ENCODE measurements around the gene ENTPD6.

ENTPD6 gene

GRCh38 chr20:25254986-25255680, 59.6 kb downstream of the ENTPD6 start:
- no peak overlapping the region for H3K9ac ChIP-seq (ENCODE audit: low read length)
- peak overlapping the region; percentile 95 for H2AK5ac ChIP-seq (ENCODE audit: low read length, severe bottlenecking)
- H2BK12ac ChIP-seq (ENCODE audit: low read length in 2 of 2) = peak overlapping the region; percentile 2 to 21
- peak overlapping the region; percentile 6 for H3K27ac ChIP-seq (ENCODE audit: low read length, poor library complexity, severe bottlenecking)
- H3K23ac ChIP-seq (ENCODE audit: low read length in 2 of 2) = no peak overlapping the region
- H3K14ac ChIP-seq (ENCODE audit: low read length in 2 of 2) = peak overlapping the region in 1 of 2 experiments; percentile 44
- DNase-seq = no peak
- H2BK5ac ChIP-seq (ENCODE audit: low read depth, low read length, poor library complexity, severe bottlenecking) = no peak overlapping the region
- H4K91ac ChIP-seq (ENCODE audit: low read length) = no peak overlapping the region
- no peak overlapping the region for H2BK15ac ChIP-seq (ENCODE audit: low read depth, poor library complexity, severe bottlenecking)
- no peak overlapping the region for H4K8ac ChIP-seq (ENCODE audit: low read length)
- no peaks in the 10 kb centered on the region for H3K79me1 ChIP-seq (replicated peaks; ENCODE audit: low read length, poor library complexity, severe bottlenecking)
- peaks cover 49% of the 10 kb centered on the region for H3K4me1 ChIP-seq (ENCODE audit: control insufficient read depth, insufficient read depth, low read depth, low read length)
- H3K27me3 ChIP-seq (ENCODE audit: control insufficient read depth in 1 of 2, insufficient read depth in 1 of 2, low read length in 2 of 2) = no peaks in the 10 kb centered on the region
- H2BK120ac ChIP-seq (ENCODE audit: low read depth, low read length) = no peak overlapping the region
- H3K4me3 ChIP-seq (ENCODE audit: insufficient read depth in 1 of 2, low read depth in 1 of 2, low read length in 2 of 2) = no peak overlapping the region
- peaks cover 15 to 40% of the 10 kb centered on the region in 2 experiments for H3K36me3 ChIP-seq (ENCODE audit: control insufficient read depth in 1 of 2, insufficient read depth in 2 of 2, low read depth in 1 of 2, low read length in 2 of 2)
- H3K4me2 ChIP-seq (ENCODE audit: low read length, poor library complexity, severe bottlenecking) = no peak overlapping the region
- H3K4ac ChIP-seq (ENCODE audit: low read depth in 1 of 2, low read length in 2 of 2) = peak overlapping the region in 1 of 2 experiments; percentile 46
- 89% methylated on average over 12 of the region's 12 CpGs for WGBS
- no peak overlapping the region for H2AFZ ChIP-seq (ENCODE audit: low read depth, low read length)
- peak overlapping the region in 1 of 2 experiments; percentile 59 for H3K18ac ChIP-seq (ENCODE audit: low read depth in 1 of 2, low read length in 2 of 2)
- no peaks in the 10 kb centered on the region for H3K9me3 ChIP-seq (ENCODE audit: control insufficient read depth, low read length)

- Histone ChIP-seq H4K91ac (ENCODE audit: low read length) (no peak overlapping the region), H3K27ac (ENCODE audit: low read length, poor library complexity, severe bottlenecking) (peak overlapping the region; percentile 50), H3K18ac (ENCODE audit: low read depth in 1 of 2, low read length in 2 of 2) (no peak overlapping the region), H2BK12ac (ENCODE audit: low read length in 2 of 2) (no peak overlapping the region), H4K8ac (ENCODE audit: low read length) (no peak overlapping the region), H3K23ac (ENCODE audit: low read length in 2 of 2) (no peak overlapping the region), H3K36me3 (ENCODE audit: control insufficient read depth in 1 of 2, insufficient read depth in 2 of 2, low read depth in 1 of 2, low read length in 2 of 2) (peaks cover 26 to 47% of the 10 kb centered on the region in 2 experiments), H3K4me2 (ENCODE audit: low read length, poor library complexity, severe bottlenecking) (no peak overlapping the region), H2AK5ac (ENCODE audit: low read length, severe bottlenecking) (no peak overlapping the region), H3K4me1 (ENCODE audit: control insufficient read depth, insufficient read depth, low read depth, low read length) (peaks cover 44% of the 10 kb centered on the region), H2BK5ac (ENCODE audit: low read depth, low read length, poor library complexity, severe bottlenecking) (no peak overlapping the region), H3K27me3 (ENCODE audit: control insufficient read depth in 1 of 2, insufficient read depth in 1 of 2, low read length in 2 of 2) (no peaks in the 10 kb centered on the region), H3K9me3 (ENCODE audit: control insufficient read depth, low read length) (no peaks in the 10 kb centered on the region), H3K14ac (ENCODE audit: low read length in 2 of 2) (no peak overlapping the region), H3K79me1 (replicated peaks; ENCODE audit: low read length, poor library complexity, severe bottlenecking) (no peaks in the 10 kb centered on the region), H2BK120ac (ENCODE audit: low read depth, low read length) (no peak overlapping the region), H3K4me3 (ENCODE audit: insufficient read depth in 1 of 2, low read depth in 1 of 2, low read length in 2 of 2) (no peak overlapping the region), H2BK15ac (ENCODE audit: low read depth, poor library complexity, severe bottlenecking) (no peak overlapping the region), H2AFZ (ENCODE audit: low read depth, low read length) (no peak overlapping the region), H3K4ac (ENCODE audit: low read depth in 1 of 2, low read length in 2 of 2) (no peak overlapping the region), H3K9ac (ENCODE audit: low read length) (peak overlapping the region; percentile 47)
- DNase-seq = no peak
- 98% methylated on average over 4 of the region's 5 CpGs for WGBS
Observed at GRCh38 chr20:25256226-25256859, 60.8 kb downstream of the ENTPD6 start.

GRCh38 chr20:25257130-25257529, 61.6 kb downstream of the ENTPD6 start:
- Histone ChIP-seq H4K8ac (ENCODE audit: low read length) (no peak overlapping the region), H3K27ac (ENCODE audit: low read length, poor library complexity, severe bottlenecking) (no peak overlapping the region), H3K4ac (ENCODE audit: low read depth in 1 of 2, low read length in 2 of 2) (no peak overlapping the region), H3K23ac (ENCODE audit: low read length in 2 of 2) (no peak overlapping the region), H3K4me1 (ENCODE audit: control insufficient read depth, insufficient read depth, low read depth, low read length) (peaks cover 39% of the 10 kb centered on the region), H3K9me3 (ENCODE audit: control insufficient read depth, low read length) (no peaks in the 10 kb centered on the region), H2AK5ac (ENCODE audit: low read length, severe bottlenecking) (no peak overlapping the region), H2AFZ (ENCODE audit: low read depth, low read length) (no peak overlapping the region), H2BK15ac (ENCODE audit: low read depth, poor library complexity, severe bottlenecking) (no peak overlapping the region), H3K79me1 (replicated peaks; ENCODE audit: low read length, poor library complexity, severe bottlenecking) (no peaks in the 10 kb centered on the region), H3K27me3 (ENCODE audit: control insufficient read depth in 1 of 2, insufficient read depth in 1 of 2, low read length in 2 of 2) (no peaks in the 10 kb centered on the region), H3K9ac (ENCODE audit: low read length) (no peak overlapping the region), H3K36me3 (ENCODE audit: control insufficient read depth in 1 of 2, insufficient read depth in 2 of 2, low read depth in 1 of 2, low read length in 2 of 2) (peaks cover 33 to 47% of the 10 kb centered on the region in 2 experiments), H3K18ac (ENCODE audit: low read depth in 1 of 2, low read length in 2 of 2) (no peak overlapping the region), H3K4me3 (ENCODE audit: insufficient read depth in 1 of 2, low read depth in 1 of 2, low read length in 2 of 2) (no peak overlapping the region), H2BK120ac (ENCODE audit: low read depth, low read length) (no peak overlapping the region), H3K14ac (ENCODE audit: low read length in 2 of 2) (no peak overlapping the region), H2BK12ac (ENCODE audit: low read length in 2 of 2) (no peak overlapping the region), H3K4me2 (ENCODE audit: low read length, poor library complexity, severe bottlenecking) (no peak overlapping the region), H2BK5ac (ENCODE audit: low read depth, low read length, poor library complexity, severe bottlenecking) (no peak overlapping the region), H4K91ac (ENCODE audit: low read length) (no peak overlapping the region)
- WGBS = 94% methylated on average over 3 of the region's 5 CpGs
- DNase-seq = no peak

- no peak overlapping the region for H3K4ac ChIP-seq (ENCODE audit: low read depth in 1 of 2, low read length in 2 of 2)
- H2AFZ ChIP-seq (ENCODE audit: low read depth, low read length) = no peak overlapping the region
- no peak for DNase-seq
- no peaks in the 10 kb centered on the region for H3K79me1 ChIP-seq (replicated peaks; ENCODE audit: low read length, poor library complexity, severe bottlenecking)
- peaks cover 34 to 41% of the 10 kb centered on the region in 2 experiments for H3K36me3 ChIP-seq (ENCODE audit: control insufficient read depth in 1 of 2, insufficient read depth in 2 of 2, low read depth in 1 of 2, low read length in 2 of 2)
- H4K91ac ChIP-seq (ENCODE audit: low read length) = no peak overlapping the region
- peak overlapping the region; percentile 37 for H3K27ac ChIP-seq (ENCODE audit: low read length, poor library complexity, severe bottlenecking)
- H4K8ac ChIP-seq (ENCODE audit: low read length) = no peak overlapping the region
- H2BK12ac ChIP-seq (ENCODE audit: low read length in 2 of 2) = no peak overlapping the region
- H3K4me3 ChIP-seq (ENCODE audit: insufficient read depth in 1 of 2, low read depth in 1 of 2, low read length in 2 of 2) = no peak overlapping the region
- H2BK120ac ChIP-seq (ENCODE audit: low read depth, low read length) = no peak overlapping the region
- H3K4me1 ChIP-seq (ENCODE audit: control insufficient read depth, insufficient read depth, low read depth, low read length) = peaks cover 32% of the 10 kb centered on the region
- no peak overlapping the region for H2BK5ac ChIP-seq (ENCODE audit: low read depth, low read length, poor library complexity, severe bottlenecking)
- 96% methylated on average over 10 of the region's 10 CpGs for WGBS
- no peak overlapping the region for H3K14ac ChIP-seq (ENCODE audit: low read length in 2 of 2)
- H3K23ac ChIP-seq (ENCODE audit: low read length in 2 of 2) = no peak overlapping the region
- H3K4me2 ChIP-seq (ENCODE audit: low read length, poor library complexity, severe bottlenecking) = no peak overlapping the region
- H3K9ac ChIP-seq (ENCODE audit: low read length) = no peak overlapping the region
- no peak overlapping the region for H3K18ac ChIP-seq (ENCODE audit: low read depth in 1 of 2, low read length in 2 of 2)
- no peaks in the 10 kb centered on the region for H3K27me3 ChIP-seq (ENCODE audit: control insufficient read depth in 1 of 2, insufficient read depth in 1 of 2, low read length in 2 of 2)
- no peaks in the 10 kb centered on the region for H3K9me3 ChIP-seq (ENCODE audit: control insufficient read depth, low read length)
- no peak overlapping the region for H2BK15ac ChIP-seq (ENCODE audit: low read depth, poor library complexity, severe bottlenecking)
- H2AK5ac ChIP-seq (ENCODE audit: low read length, severe bottlenecking) = no peak overlapping the region
Observed at GRCh38 chr20:25257756-25258475, 62.4 kb downstream of the ENTPD6 start.
